Breast epithelium (tissue), 3 donors: ENCODE measurements around the gene FBXO47.

Source experiments
- CTCF ChIP-seq, 3 donors: fragments of 450-650 bp; IDR thresholded peaks; one replicate each; pipeline ENCODE4 v1.5.1; 2016 to 2017; ENCODE audit warnings: antibody characterized with exemption in 3 of 3, mild to moderate bottlenecking in 3 of 3, moderate library complexity in 3 of 3
- POLR2AphosphoS5 ChIP-seq, 3 donors: sonication (generic); formaldehyde crosslinking; IDR thresholded peaks; one replicate each; pipeline ENCODE4 v1.6.1; 2017; ENCODE audit warnings: antibody characterized with exemption in 3 of 3

GRCh38 chr17:38886643-38887010 is 80.6 kb downstream of the FBXO47 start:
- TF ChIP-seq CTCF (IDR thresholded peaks at IDR 0.05), result no peak
- TF ChIP-seq POLR2AphosphoS5 (IDR thresholded peaks at IDR 0.05), result no peak
